HG03135 (cell line): Measurements from ENCODE around the gene TCF7.

Experiments used
- ATAC-seq: cut with Tn5 transposase; IDR thresholded peaks from one replicate; pipeline ENCODE4 v1.9.1; 2021; ENCODE audit warnings: mild to moderate bottlenecking, moderate library complexity; ENCODE audit not compliant: unreplicated experiment

TCF7 gene

DNA sequence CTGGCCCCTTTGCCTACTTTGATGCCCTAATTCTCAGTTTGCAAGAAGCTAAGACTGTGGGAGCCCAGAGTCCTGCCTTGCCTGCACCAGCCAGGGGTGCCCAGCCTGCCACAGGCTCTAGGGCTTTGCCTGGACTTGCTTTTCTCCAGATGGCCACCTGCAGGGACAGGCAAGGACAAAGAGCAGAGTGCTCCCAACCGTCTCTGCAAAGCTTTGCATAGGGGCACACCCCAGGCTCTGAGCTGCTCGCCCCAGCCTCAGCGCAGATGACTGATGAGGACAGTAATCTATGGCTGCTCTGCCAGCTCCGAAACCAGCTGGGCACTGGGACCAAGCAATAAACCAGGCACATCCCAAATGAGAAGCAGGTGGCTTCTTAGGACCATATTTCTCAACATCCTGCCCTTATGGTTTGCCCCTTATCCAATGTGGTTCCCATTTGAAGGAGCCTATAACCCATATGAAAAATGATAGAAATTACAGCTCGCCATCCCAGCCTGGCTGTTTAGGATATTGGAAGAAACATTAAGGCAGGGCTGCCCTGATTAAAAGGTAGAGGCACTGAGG lies 25.4 kb upstream of the TCF7 start:
- no peak for ATAC-seq

DNA sequence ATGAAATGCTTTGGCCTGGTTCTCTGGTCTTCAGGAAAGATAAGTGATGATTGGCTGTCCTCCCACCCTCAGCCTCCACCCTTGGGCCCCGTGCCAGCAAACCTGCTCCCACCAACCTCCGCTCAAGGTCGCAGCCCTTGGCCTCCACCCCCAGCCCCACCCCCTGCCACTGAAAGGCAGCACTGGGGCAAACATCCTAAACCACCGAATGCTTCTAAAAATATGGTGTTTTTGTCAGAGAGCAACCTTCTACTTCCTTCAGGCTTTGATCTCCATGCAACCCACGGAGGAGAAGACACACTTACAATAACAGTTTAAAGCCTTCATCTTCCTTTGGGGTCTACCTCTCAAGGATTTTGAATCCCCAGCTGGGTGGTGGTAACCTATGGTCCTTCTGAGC lies 24.0 kb upstream of the TCF7 start:
- ATAC-seq, result no peak

DNA sequence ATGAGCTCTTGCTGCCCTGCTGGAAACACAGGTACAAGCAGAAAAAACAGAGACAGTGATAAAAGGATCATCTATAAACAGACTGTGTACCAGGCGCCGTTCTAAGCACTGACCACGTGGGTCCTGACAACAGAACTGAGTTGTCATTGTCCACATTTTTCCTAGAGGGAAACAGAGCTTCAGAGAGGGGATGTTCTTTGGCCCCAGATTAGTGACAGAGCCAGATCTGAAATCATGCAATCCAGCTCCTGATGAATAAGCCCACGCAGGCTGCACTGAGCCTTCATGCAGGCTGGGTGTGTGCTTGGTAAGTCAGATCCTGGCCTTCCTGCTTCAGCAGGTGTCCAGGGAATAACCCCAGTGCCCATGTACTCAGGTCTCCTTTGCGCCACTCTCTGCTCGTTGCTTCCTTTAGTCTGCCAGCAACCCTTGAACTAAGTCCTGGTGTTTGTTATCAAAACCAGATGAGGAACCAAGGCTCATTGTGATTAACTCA lies 22.8 kb upstream of the TCF7 start:
- no peak for ATAC-seq

DNA sequence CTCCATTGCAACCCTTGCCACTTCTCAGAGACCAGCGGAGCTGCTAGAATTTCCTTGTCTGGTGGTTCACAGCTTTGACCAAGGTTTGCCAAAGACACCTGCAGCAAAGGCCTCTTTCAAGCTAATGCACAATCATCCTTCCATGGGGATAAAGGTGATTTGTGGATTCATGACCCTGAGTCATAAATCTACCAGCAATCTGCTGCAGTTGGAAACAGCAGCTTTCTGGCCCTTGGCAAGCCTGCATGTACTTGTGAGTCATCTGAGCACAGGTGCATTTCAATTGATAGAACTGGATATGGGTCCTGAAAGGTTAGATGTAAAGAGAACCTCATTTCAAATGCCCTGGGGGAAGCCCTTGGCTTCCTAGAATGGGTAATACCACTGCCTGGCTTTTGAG lies 21.6 kb upstream of the TCF7 start:
- ATAC-seq, result no peak

DNA sequence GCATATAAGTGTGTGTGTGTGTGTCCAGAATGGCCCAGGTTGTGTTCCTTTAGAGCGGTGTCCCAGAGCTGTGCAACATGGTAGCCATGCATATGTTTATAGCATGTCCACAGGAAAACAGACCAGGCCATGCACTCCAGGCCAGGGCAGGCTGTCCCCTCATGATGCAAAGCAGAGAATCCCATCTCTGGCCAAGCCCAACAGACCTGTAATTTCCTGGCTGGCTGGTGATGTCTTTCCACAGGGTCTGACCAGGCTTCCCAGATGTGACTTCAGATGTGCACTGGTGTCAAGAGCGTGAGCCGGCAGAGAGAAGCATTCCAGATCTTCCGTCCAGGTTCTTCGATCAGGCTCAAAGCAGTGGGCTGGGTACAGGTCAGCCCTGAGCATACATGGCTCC lies 21.1 kb upstream of the TCF7 start:
- no peak for ATAC-seq

DNA sequence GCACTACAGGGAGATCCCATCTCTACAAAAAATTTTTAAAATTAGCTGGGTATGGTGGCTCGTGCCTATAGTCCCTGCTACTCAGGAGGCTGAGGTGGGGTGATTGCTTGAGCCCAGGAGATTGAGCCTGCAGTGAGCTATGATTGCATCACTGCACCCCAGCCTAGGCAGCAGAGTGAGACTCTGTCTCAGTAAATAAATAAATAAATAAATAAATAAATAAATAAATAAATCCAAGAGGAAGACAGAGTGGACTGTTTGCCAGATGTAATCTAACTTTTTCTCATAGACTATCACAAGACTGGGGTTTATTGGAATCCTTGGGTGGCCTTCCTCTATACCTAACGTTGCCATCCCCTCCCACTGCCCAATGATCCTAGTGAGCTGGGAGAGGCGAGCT lies 19.2 kb upstream of the TCF7 start:
- no peak for ATAC-seq

DNA sequence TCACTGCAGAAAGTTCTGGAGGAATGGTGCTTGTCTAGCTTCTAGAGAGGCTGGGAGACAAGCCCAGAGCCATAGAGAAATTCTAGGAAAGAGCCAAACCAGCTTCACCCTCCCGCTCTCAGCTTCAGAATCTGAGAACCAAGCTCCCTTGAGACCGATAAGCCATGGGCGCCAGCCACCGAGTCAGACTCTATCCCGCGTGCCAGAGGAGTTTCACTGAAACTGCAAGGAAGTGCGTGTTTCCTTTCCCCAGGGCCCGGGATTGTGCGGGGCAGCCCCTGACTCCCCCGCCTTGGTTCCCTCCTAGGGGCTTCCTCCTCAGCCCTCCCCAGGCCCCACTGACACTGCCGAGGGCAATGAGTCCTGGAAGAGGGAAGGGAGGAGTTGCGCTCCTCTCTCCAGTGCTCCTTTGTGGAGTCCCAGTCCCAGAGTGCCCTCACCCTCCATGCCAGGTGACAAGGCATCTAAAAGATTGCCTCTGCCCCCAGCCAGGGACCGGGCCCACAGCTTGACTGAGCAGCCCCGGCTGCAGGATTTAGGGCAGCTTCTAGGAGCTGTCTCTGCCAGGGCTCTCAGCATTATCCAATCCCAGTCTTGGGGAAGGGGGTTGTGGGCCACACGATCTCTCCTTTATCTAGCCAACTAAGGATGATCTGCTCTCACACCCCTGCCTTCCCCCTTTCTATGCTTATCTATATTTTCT lies 18.4 kb upstream of the TCF7 start:
- no peak for ATAC-seq

DNA sequence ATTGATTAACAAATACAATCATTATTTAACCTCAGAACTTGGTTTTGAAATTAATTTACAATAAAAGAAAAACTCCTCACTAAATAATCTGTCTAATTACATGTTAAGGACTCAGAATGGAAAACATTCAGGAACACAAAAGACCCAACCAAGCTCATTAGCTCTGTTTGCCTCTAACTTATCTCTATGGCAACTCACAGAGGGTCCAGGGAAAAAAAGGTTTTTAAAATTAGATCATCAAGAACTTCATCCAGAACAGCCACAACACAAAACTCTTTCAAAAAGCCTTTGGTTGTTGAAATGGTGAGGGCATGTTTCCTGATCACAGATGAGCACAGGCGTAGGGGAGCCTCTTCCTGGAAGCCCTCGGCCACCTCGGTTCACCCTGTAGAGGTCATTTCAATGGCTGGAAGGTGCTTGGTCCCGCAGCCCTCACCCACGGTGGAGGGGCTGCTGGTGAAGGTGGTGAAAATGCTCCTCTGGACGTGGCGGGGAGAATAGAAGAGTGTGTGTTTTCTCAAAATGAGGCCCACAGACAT lies 17.2 kb upstream of the TCF7 start:
- no peak for ATAC-seq

DNA sequence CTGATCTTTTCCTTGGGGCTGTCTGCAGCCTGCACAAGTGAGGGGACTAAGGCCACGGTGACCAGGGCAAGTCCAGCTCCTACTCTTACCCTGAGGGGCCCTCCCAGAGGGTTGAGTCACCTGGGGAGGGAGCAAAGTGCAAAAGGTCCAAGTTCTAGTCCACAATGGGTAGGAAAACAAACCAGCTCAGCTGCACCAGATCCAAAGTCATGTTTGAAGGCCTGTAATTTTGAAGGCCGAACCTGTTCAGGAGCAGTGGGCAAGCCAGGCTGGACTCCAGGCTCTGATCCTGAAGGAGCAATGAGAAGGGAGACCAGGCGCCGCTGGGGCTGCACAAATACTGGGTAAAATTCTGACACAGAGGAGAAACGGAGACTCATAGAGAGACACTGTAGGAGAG lies 15.8 kb upstream of the TCF7 start:
- no peak for ATAC-seq

DNA sequence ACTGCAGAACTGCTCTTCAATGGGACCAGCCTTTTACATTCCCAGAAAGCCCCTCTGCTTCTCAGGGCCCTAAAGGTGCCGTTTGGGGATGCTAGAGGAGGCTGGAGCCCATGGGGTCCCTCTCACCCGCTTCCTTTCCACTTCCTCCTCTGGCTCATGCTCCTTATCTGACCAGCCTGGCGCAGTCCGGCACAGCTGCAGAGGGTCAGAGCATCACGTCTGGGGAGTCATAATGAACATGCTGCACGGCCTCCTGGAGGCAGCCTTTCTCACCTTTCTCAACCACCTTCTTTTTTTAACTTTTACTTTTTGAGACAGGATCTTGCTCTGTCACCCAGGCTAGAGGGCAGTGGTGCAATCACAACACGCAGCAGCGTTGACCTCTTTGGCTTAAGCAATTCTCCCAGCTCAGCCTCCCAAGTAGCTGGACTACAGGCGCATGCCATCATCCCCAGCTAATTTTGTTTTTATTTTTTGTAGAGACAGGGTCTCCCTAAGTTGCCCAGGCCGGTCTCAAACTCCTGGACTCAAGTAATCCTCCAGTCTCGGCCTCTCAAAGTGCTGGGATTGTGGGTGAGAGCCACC lies 15.1 kb upstream of the TCF7 start:
- no peak for ATAC-seq

DNA sequence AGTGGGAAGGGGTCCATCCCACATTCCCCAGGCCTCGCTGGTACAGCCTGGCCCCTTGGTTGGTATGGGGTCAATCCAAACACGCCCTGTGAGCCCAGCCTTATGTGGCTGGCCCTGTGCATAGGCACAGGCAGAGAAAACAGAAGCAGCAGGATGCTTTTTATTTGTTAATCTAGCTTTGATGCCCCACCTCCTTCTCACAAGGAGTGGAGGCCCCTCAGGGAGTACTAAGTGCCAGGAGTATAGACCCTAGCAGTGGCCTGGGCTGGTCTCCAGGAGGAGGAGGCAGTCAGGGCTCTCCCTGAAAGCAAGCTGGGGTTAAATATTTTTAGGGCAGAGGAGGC lies 14.6 kb upstream of the TCF7 start:
- ATAC-seq, result no peak

DNA sequence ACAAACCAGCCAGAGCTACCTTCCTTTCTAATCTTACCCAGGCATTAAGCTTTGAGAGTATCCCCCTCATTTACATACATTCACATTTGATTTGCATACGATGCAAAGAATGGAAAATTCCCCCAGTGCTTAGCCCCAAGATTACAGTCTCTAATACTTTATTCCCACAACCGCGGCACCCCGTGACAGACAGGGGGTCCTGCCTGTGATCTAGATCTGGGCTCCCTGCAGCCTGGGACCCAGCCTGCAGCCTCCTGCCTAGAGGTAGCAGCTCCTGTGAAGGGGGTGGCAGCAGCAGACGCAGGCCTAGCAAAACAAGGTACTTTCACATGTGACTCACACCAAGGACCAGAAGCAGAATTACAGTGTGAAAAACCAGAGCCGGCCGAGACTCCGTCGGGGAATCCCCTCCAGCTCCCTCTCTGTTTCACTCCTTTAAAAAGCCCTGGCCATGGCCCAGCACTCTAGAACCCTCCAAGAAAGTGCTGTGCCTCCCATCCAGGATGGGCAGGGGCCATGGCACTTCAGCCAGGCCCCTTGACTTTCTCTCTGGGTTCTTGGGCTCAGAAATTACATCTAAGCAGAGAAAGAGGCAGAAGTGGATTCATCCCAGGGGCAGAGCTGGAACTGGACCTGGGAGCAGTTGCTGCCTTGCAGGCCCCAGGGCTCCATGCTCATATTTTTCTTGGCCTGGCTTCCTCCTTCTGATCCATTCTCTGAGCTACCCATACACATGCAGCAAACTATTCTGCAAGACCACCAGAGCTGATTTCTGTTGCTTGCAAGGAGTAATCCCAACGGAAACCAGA lies 14.0 kb upstream of the TCF7 start:
- ATAC-seq, result peak; percentile 84

DNA sequence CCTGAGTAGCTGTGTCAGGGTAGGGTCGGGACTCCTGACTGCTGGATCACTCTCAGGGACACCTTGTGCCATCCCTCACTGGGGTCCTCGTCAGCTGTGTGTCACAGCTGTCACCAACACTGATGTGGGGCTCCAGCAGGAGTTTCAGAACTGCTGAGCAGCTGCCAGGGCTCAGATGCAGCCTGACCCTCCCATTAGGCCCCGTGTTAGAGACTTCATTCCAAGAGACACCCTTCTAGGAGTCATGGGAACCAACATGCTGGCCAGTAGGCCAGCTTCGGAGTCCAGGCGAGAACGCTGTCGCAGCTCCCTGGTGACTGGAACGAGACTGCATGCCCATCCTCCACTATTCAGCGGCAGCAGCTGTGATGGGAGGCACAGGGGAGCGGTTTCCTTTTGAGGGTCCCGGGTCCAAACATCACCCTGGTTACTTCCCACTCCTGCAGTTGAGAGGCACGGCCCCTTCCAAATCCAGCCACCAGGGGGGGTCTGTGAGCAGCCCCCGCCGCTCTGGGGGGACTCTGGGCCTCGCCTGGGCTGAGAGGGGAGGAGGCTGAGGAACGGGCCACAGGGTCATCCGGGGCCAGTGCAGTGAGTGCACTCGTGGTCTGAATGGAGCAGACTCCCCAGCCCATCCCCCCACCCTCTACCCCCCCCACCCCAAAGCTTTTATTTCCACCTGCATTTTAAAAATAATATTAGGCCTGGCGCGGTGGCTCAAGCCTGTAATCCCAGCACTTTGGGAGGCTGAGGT lies 12.6 kb upstream of the TCF7 start:
- ATAC-seq, result no peak

DNA sequence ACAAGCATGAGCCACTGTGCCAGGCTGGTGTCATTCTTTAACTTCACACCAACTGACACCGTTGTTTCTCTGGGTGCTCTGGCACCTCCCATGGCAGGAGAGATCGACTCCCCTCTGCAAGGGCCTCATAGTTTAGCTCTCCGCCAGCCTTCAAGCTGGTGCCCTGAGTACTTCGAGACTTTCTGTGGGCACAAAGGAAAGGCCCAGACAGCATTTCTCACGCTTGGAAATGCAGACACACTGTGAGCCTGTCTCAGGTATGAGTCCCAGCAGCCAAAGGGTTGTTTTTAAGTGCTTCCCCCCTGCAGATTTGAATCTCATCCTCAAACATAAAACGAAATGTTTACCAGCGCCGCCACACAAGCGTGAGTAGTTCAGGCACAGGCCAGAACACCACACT lies 11.1 kb upstream of the TCF7 start:
- ATAC-seq, result no peak

DNA sequence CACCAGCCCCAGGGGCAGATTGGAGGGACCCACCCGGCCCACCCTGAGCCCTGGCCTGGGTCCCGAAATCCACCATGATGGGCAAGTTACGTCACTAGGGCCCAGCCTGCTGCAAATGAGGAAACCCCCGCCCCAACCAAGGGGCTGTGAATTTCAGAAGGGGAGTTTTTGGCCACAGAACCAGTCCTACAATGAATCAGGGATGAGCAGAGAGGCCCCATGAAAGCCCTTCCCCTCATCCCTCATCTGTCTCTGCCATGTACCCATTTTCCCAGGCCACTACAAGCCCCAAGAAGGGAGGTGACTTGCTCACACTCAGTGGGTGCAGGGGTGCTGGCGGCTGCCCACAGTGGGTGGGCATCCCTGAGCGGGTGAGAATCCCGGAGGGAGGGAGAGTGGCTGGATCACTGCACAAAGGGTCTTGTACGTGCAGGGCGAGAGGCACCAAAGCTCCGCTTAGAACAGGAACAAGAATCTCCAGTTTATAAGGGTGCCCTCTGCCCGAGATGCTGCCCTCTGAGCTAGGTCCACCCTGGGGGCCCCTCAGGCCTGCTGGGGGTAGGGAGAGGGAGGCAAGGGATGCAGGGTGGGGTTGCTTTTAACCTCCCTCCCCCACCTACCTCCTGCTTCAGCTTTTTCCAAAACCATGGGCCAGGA lies 10.4 kb upstream of the TCF7 start:
- no peak for ATAC-seq

DNA sequence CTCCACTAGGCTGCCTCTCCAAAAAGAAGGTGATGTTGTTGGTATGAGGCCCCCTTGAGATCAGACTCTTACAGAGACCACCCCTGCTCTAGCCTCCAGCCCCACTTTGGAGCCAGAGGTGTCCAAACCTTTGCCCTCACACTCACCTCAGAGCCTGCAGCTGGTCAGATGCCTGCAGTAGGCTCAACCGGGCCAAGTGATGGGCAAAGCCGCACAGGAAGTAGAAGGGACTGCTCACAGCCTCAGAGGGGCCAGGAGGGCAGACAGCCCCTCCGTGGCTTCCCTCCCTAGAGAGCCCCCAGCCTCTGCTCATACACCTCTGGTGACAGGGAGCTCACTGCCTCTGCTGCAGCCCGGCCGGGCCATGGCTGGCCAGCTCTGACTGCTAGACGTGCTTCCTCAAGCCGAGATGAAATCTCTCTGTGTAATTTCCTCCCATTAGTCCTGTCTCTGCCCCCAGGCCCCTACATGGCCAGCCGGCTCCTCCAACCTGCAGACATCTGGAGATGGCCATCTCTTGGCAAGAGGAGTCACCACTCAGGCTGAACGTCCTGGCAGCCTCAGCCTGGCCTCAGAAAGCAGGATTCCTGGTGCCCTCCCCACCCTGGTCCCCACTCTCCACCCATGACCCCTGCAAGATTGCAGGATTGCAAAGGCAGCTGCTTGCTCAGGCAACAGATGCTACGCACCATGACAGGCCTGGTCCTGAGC lies 7.3 kb upstream of the TCF7 start:
- no peak for ATAC-seq

DNA sequence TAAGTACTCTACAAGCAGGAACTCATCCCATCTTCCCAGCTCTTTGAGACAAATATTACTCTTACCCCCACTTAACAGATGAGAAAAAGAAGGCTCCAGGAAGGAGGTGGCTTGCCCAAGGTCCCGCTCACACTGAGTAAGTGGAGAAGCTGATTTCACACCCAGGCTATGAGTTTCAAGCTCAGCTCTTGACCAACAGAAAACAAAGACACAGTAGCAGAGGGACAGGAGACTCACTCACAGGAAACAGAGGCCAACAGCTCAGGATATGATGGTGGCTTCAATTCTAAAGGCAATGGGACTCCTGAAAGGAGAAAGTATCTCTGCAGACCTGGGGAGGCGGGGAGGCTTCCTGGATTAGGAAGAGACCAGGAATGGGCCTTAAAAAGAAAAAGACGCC lies 6.7 kb upstream of the TCF7 start:
- ATAC-seq, result no peak

DNA sequence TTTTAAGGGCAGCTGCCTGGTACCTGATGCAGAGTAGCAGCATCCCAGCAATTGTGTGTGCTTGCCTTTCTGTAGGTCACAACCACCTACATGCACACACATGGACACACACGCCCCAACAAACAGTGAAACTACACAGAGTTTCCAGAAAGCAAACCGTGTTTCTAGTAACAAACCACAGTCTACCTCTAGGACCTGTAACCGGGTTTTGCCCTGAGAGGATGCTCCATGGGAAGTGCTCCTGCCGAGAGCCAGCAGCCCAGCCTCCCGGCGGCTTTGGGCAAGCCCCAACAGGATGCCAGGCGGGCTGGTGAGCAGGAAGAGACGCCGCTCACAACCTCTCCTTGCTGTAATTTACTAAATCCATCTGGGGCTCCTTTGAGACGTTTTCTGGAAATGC lies 4.1 kb upstream of the TCF7 start:
- no peak for ATAC-seq

DNA sequence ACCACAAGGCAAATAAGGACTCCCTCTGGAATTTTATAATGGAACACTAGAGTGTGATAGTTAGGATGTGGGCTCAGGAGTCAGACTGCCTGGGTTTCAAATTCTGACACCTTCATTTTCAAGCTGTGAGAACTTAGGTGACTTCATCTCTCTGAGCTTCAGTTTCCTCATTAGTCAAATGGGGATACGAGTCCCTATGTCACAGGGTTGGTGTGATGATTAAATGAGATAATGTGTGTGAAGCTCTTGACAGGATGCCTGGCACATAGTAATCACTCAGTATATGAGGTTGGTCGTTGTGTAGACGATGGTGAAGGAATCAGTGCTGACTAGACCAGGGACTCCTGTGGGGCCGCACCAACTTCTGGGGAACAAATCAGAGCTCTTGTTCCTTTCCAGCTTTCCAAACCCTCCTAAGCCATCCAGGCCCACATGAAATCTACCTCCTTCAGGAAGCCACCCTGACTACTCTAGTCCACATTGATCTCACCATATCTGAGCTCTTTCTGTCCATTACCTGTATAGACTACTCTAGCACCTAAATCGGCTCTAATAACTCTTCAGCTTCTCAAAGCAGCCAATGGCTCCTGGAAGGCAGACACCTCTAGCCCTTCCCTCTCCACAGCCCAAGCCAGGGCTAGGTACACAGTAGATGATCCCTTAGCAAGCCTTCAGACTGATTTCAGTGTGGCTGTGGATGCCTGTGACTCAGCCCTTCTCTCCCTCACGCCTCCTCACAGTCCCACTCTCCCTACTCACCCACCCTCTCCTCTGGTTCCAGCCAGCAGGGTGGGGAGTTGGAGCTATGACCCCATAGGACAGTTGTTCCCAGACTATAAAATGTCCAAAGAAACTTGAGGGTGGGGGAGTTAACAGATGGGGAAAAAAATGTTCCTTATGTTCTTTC lies 2.5 kb upstream of the TCF7 start:
- ATAC-seq, result no peak
